ENCODE results near the gene DYSF. TPM values are rescaled to one million over a fixed set of nuclear protein-coding genes. Genes with fewer than 3 reads are reported as not detected.

DYSF gene
- total RNA-seq, 1 experiment from 2014 or later = 0.24 TPM

- POLR2A ChIA-PET (ENCODE audit: low non-redundant PET) = interaction anchor here (0.6 kb wide), 1 partner anchor 328 kb away, joined by 3 read pairs; no protein-coding TSS in a partner anchor
- no peak for DNase-seq (ENCODE audit: low spot score)
- peaks cover 8% of the 10 kb centered on the region for H3K4me1 ChIP-seq (ENCODE audit: insufficient read depth, low read length, poor library complexity, severe bottlenecking)
- CTCF ChIA-PET = interaction anchor here (0.5 kb wide), 1 partner anchor 367 kb away, joined by 3 read pairs; no protein-coding TSS in a partner anchor
- H3K4me3 ChIP-seq (ENCODE audit: low read depth, low read length, poor library complexity, severe bottlenecking) = no peak overlapping the region
- no peaks in the 10 kb centered on the region for H3K36me3 ChIP-seq (ENCODE audit: insufficient read depth, low read length, poor library complexity, severe bottlenecking)
- BruUV-seq (replicated peaks) = no TSS peak
- intact Hi-C loops (cut with micrococcal nuclease; ENCODE audit: unreplicated experiment) = no loop called here
- no peak for TF ChIP-seq EZH2 (IDR thresholded peaks at IDR 0.05; ENCODE audit: borderline replicate concordance, low read depth, low read length, poor library complexity, severe bottlenecking)
- TF ChIP-seq, protein P1, sequence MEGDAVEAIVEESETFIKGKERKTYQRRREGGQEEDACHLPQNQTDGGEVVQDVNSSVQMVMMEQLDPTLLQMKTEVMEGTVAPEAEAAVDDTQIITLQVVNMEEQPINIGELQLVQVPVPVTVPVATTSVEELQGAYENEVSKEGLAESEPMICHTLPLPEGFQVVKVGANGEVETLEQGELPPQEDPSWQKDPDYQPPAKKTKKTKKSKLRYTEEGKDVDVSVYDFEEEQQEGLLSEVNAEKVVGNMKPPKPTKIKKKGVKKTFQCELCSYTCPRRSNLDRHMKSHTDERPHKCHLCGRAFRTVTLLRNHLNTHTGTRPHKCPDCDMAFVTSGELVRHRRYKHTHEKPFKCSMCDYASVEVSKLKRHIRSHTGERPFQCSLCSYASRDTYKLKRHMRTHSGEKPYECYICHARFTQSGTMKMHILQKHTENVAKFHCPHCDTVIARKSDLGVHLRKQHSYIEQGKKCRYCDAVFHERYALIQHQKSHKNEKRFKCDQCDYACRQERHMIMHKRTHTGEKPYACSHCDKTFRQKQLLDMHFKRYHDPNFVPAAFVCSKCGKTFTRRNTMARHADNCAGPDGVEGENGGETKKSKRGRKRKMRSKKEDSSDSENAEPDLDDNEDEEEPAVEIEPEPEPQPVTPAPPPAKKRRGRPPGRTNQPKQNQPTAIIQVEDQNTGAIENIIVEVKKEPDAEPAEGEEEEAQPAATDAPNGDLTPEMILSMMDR (conservative IDR thresholded peaks at IDR 0.05; ENCODE audit: low read depth, low read length) = no peak
- H3K9me3 ChIP-seq (ENCODE audit: low read depth, low read length, poor library complexity, severe bottlenecking) = no peaks in the 10 kb centered on the region
- H3K27ac ChIP-seq (ENCODE audit: low read depth, low read length, poor library complexity, severe bottlenecking) = no peak overlapping the region
- no peaks in the 10 kb centered on the region for H3K27me3 ChIP-seq (replicated peaks; ENCODE audit: insufficient read depth, low read depth, low read length, poor library complexity)
Measured at GRCh38 chr2:71555798-71556454, 102.6 kb downstream of the DYSF start.

DNA sequence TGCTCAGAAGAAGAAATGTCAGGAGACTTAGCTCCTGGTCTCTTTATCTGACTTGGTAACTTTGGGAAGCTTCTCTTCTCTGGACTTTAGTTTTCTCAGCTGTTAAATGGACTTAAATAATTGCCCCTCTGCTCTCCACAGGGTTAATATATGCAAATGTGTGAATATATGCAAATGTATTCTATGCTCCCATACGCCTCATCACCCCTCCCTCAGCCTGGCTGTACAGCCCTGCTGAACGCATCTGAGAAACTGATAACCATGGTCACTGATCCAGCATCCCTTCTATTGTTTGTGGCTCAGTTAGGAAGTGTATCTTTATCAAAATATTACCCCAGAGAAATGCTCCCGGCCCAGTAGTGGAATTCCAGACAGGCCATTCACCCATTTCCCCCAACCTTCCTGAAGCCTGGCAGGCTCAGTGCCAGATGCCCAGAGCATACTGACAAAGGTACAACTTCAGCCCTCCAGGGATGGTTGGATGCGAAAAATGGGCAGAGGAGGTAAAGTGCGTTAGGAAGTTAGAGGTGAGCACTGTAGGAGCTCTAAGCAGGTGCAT is 103.4 kb downstream of the DYSF start:
- Histone ChIP-seq H3K27ac (ENCODE audit: low read depth, low read length, poor library complexity, severe bottlenecking) (no peak overlapping the region), H3K36me3 (ENCODE audit: insufficient read depth, low read length, poor library complexity, severe bottlenecking) (no peaks in the 10 kb centered on the region), H3K4me1 (ENCODE audit: insufficient read depth, low read length, poor library complexity, severe bottlenecking) (peaks cover 9% of the 10 kb centered on the region), H3K27me3 (replicated peaks; ENCODE audit: insufficient read depth, low read depth, low read length, poor library complexity) (no peaks in the 10 kb centered on the region), H3K4me3 (ENCODE audit: low read depth, low read length, poor library complexity, severe bottlenecking) (no peak overlapping the region), H3K9me3 (ENCODE audit: low read depth, low read length, poor library complexity, severe bottlenecking) (no peaks in the 10 kb centered on the region)
- TF ChIP-seq, protein P1 (conservative IDR thresholded peaks at IDR 0.05; ENCODE audit: low read depth, low read length) = no peak
- TF ChIP-seq EZH2 (IDR thresholded peaks at IDR 0.05; ENCODE audit: borderline replicate concordance, low read depth, low read length, poor library complexity, severe bottlenecking) = no peak
- intact Hi-C loops (cut with micrococcal nuclease; ENCODE audit: unreplicated experiment) = no loop called here
- ChIA-PET CTCF (no interaction called here), POLR2A (ENCODE audit: low non-redundant PET) (interaction anchor here (0.6 kb wide), 1 partner anchor 329 kb away, joined by 3 read pairs; no protein-coding TSS in a partner anchor)
- no peak for DNase-seq (ENCODE audit: low spot score)
- BruUV-seq (replicated peaks) = no TSS peak

DNA sequence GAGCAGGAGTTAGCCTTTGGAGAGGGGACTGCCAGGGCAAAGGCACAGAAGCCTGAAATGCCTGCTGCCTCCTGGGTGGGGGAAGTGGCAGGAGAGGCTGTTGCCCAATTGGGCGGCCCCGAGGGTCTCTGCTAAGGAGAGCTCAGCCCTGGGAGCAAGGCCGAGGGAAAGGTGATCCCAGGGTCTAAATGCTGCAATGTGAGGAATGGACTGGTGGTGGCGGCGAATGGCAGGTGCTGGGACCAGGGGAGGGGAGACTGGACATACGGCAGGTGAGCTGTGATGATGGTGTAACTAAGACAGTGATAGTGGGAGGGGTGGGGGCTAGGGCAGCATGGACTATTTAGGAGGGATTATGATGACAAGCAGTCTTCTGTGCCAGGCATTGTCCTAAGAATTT is 104.0 kb downstream of the DYSF start:
- POLR2A ChIA-PET (ENCODE audit: low non-redundant PET) = no interaction called here
- intact Hi-C loops (cut with micrococcal nuclease; ENCODE audit: unreplicated experiment) = no loop called here
- no TSS peak for BruUV-seq (replicated peaks)

More for the DNA sequence above, 104.0 kb downstream of the DYSF start:
- TF ChIP-seq EZH2 (IDR thresholded peaks at IDR 0.05; ENCODE audit: borderline replicate concordance, low read depth, low read length, poor library complexity, severe bottlenecking) = no peak
- TF ChIP-seq, protein P1 (conservative IDR thresholded peaks at IDR 0.05; ENCODE audit: low read depth, low read length) = no peak
- no peaks in the 10 kb centered on the region for H3K27me3 ChIP-seq (replicated peaks; ENCODE audit: insufficient read depth, low read depth, low read length, poor library complexity)
- CTCF ChIA-PET = no interaction called here
- no peaks in the 10 kb centered on the region for H3K9me3 ChIP-seq (ENCODE audit: low read depth, low read length, poor library complexity, severe bottlenecking)
- DNase-seq (ENCODE audit: low spot score) = no peak
- no peak overlapping the region for H3K27ac ChIP-seq (ENCODE audit: low read depth, low read length, poor library complexity, severe bottlenecking)
- H3K4me1 ChIP-seq (ENCODE audit: insufficient read depth, low read length, poor library complexity, severe bottlenecking) = peaks cover 9% of the 10 kb centered on the region
- no peak overlapping the region for H3K4me3 ChIP-seq (ENCODE audit: low read depth, low read length, poor library complexity, severe bottlenecking)
- no peaks in the 10 kb centered on the region for H3K36me3 ChIP-seq (ENCODE audit: insufficient read depth, low read length, poor library complexity, severe bottlenecking)
